Measurements from ENCODE around the gene OR6V1. TPM values are rescaled to one million over a fixed set of nuclear protein-coding genes. Genes with fewer than 3 reads are reported as not detected.

OR6V1 gene
- total RNA-seq, 4 donors from 2014 or later = not detected

DNA sequence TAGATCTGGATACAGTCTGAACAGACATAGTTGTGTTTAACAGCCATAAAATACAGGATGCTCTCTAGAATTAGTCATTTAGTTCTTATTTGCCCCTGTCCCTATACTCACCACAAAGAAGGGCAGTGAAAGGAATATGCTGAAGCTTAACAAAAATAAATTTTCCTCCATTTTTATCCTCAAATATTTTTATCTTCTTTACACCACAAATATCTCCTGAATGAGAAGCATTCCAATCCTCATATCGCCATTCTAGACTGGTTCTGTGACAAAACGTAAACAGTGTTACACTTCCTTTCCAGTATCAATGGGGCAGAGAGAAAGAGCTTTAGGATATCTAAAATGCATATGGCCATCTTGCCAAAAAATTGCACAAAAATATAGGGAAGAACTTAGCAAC is 26.8 kb upstream of the OR6V1 start:
- no peak for TF ChIP-seq POLR2A (IDR thresholded peaks at IDR 0.05)
- TF ChIP-seq, protein P1, sequence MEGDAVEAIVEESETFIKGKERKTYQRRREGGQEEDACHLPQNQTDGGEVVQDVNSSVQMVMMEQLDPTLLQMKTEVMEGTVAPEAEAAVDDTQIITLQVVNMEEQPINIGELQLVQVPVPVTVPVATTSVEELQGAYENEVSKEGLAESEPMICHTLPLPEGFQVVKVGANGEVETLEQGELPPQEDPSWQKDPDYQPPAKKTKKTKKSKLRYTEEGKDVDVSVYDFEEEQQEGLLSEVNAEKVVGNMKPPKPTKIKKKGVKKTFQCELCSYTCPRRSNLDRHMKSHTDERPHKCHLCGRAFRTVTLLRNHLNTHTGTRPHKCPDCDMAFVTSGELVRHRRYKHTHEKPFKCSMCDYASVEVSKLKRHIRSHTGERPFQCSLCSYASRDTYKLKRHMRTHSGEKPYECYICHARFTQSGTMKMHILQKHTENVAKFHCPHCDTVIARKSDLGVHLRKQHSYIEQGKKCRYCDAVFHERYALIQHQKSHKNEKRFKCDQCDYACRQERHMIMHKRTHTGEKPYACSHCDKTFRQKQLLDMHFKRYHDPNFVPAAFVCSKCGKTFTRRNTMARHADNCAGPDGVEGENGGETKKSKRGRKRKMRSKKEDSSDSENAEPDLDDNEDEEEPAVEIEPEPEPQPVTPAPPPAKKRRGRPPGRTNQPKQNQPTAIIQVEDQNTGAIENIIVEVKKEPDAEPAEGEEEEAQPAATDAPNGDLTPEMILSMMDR (IDR thresholded peaks at IDR 0.05) = no peak
- Histone ChIP-seq H3K4me1 (no peaks in the 10 kb centered on the region), H3K9me3 (no peaks in the 10 kb centered on the region), H3K4me3 (no peak overlapping the region), H3K36me3 (no peaks in the 10 kb centered on the region), H3K27me3 (no peaks in the 10 kb centered on the region), H3K27ac (no peak overlapping the region)
- intact Hi-C loops (cut with DNase I; ENCODE audit: low total_unique reads) = no loop called here
- no peak for DNase-seq

DNA sequence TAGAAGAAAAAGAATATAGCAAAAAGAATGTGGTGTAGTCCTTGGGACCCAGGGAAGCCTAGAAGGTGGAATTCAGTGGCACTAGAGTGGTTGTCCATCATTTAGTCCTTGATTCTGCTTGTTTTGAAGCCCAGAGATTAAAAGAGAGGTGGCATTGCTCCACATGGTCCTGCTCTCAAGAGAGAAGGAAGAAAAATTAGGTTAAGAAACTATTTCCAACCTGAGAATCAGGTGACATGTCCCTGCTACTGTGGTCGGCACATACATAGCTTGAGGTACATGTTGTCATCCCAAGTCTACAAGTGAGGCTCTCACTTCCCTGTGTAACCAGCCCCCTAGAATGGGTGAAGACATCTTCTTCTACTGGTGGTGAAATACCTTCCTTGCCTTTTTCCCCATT is 25.1 kb upstream of the OR6V1 start, which contains the start of gene OR9A2:
Gene OR9A2, minus strand, starts transcription at position 101 of the 400 bp plus-strand sequence. Its CDS starts 0 bp downstream, at position 101.
- no peak for DNase-seq
- TF ChIP-seq, protein P1 (IDR thresholded peaks at IDR 0.05) = no peak
- no peak for TF ChIP-seq POLR2A (IDR thresholded peaks at IDR 0.05)
- intact Hi-C loops (cut with DNase I; ENCODE audit: low total_unique reads) = no loop called here

DNA sequence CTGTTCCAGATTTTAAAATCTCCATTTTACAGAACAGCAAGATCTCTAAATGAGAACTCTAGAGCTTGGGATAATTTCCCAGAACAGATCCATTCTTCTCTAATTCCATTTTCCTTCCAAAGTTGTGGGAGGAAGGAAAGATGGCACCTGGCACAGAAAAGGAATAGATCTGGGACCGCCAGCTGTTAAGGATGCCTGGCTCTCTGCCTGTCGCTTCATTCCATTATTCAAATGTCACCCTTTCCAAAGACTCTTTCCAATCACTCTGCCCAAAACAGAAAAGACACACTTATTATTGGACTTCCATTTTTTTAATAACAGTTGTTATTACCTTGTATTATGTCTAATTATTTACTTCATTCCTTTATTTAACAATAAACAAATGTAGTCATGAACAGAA is 24.5 kb upstream of the OR6V1 start:
- no peaks in the 10 kb centered on the region for H3K9me3 ChIP-seq
- H3K36me3 ChIP-seq = no peaks in the 10 kb centered on the region
- no peak overlapping the region for H3K27ac ChIP-seq
- DNase-seq = no peak
- no peak overlapping the region for H3K4me3 ChIP-seq
- no peaks in the 10 kb centered on the region for H3K27me3 ChIP-seq
- TF ChIP-seq, protein P1 (IDR thresholded peaks at IDR 0.05) = no peak
- TF ChIP-seq POLR2A (IDR thresholded peaks at IDR 0.05) = no peak
- intact Hi-C loops (cut with DNase I; ENCODE audit: low total_unique reads) = no loop called here
- H3K4me1 ChIP-seq = no peaks in the 10 kb centered on the region

More for the DNA sequence above, 25.1 kb upstream of the OR6V1 start, which contains the start of gene OR9A2:
- H3K4me3 ChIP-seq = no peak within 1 kb of the TSS
- no peaks in the 10 kb centered on the region for H3K9me3 ChIP-seq
- H3K4me1 ChIP-seq = no peaks in the 10 kb centered on the region
- no peak within 1 kb of the TSS for H3K27ac ChIP-seq
- H3K27me3 ChIP-seq = no peaks in the 10 kb centered on the region
- no peaks in the 10 kb centered on the region for H3K36me3 ChIP-seq

DNA sequence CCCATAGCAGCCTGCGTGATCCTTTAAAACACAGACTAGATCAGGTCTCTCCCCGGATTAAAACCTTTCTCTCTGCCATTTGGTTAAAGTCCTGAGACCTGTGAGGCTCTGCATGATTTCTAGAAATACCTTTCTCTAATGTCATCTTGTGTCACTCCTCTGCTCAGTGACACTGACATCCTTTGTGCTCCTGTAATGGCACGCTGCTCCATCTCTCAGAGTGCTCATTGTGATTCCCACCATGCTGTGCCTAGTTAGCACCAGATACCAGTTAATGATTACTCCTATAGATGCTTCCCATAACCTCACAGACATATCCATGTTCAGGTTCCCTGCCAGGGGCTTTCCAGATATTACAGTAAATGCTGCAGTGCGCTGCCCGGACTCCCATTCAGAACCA is 13.5 kb upstream of the OR6V1 start:
- Histone ChIP-seq H3K4me3 (no peak overlapping the region), H3K4me1 (no peaks in the 10 kb centered on the region), H3K27ac (no peak overlapping the region), H3K9me3 (no peaks in the 10 kb centered on the region), H3K27me3 (no peaks in the 10 kb centered on the region), H3K36me3 (no peaks in the 10 kb centered on the region)
- TF ChIP-seq, protein P1 (IDR thresholded peaks at IDR 0.05) = no peak
- no peak for TF ChIP-seq POLR2A (IDR thresholded peaks at IDR 0.05)
- intact Hi-C loops (cut with DNase I; ENCODE audit: low total_unique reads) = no loop called here
- no peak for DNase-seq

DNA sequence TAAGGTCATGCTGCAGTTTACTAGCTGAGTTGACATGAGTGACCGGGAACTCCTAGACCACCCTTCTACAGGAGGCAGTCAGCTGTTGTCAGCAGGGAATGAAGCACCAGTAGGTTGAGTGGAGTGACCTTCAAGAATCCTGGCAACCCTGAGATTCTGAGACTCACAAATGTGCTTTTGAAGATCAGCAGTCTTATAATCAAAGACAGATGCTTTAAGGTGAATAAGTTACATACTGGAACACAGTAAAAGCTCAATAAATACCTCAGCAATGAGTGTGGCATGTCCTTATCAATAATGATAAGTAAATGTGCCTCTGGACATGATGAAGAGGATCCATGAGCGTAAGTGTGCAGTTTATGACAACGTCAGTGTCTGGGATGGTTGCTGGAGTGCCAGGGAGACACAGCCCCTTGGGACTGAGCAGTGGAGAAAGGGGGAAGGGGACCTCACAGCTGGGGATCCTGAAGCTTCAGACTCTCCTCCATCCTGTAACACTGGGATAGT is 11.9 kb upstream of the OR6V1 start:
- no peaks in the 10 kb centered on the region for H3K9me3 ChIP-seq
- no peaks in the 10 kb centered on the region for H3K36me3 ChIP-seq
- H3K27me3 ChIP-seq = no peaks in the 10 kb centered on the region
- intact Hi-C loops (cut with DNase I; ENCODE audit: low total_unique reads) = no loop called here
- no peaks in the 10 kb centered on the region for H3K4me1 ChIP-seq
- no peak overlapping the region for H3K27ac ChIP-seq
- H3K4me3 ChIP-seq = no peak overlapping the region
- TF ChIP-seq POLR2A (IDR thresholded peaks at IDR 0.05) = no peak
- TF ChIP-seq, protein P1 (IDR thresholded peaks at IDR 0.05) = no peak
- no peak for DNase-seq

All from uterus (tissue), 4 donors.